PFSK-1 (cell line): Measurements from ENCODE around the gene SMC3.

Experiments
- POLR2AphosphoS5 ChIP-seq: IDR thresholded peaks from 2 replicates; pipeline ENCODE4 v1.6.1; 2012; ENCODE audit warnings: low read depth, mild to moderate bottlenecking, control low read depth, low read length, moderate library complexity
- TAF1 ChIP-seq: IDR thresholded peaks from 2 replicates; pipeline ENCODE4 v1.6.1; 2012; ENCODE audit warnings: low read length, control low read depth, borderline replicate concordance; ENCODE audit not compliant: insufficient read depth
- TF ChIP-seq, protein P1 (sequence below), 2 experiments: IDR thresholded peaks; 2 replicates each; pipeline versions ENCODE4 v1.6.1 to v1.8.0; 2011 to 2012; ENCODE audit warnings: low read depth in 2 of 2, low read length in 2 of 2, control low read depth in 1 of 2, inconsistent platforms in 1 of 2, mild to moderate bottlenecking in 1 of 2, moderate library complexity in 1 of 2; ENCODE audit not compliant: insufficient read depth in 1 of 2

GRCh38 chr10:110523736-110524135 is 43.8 kb upstream of the SMC3 start:
- no peak for TF ChIP-seq POLR2AphosphoS5
- TF ChIP-seq TAF1, result no peak
- TF ChIP-seq, protein P1, sequence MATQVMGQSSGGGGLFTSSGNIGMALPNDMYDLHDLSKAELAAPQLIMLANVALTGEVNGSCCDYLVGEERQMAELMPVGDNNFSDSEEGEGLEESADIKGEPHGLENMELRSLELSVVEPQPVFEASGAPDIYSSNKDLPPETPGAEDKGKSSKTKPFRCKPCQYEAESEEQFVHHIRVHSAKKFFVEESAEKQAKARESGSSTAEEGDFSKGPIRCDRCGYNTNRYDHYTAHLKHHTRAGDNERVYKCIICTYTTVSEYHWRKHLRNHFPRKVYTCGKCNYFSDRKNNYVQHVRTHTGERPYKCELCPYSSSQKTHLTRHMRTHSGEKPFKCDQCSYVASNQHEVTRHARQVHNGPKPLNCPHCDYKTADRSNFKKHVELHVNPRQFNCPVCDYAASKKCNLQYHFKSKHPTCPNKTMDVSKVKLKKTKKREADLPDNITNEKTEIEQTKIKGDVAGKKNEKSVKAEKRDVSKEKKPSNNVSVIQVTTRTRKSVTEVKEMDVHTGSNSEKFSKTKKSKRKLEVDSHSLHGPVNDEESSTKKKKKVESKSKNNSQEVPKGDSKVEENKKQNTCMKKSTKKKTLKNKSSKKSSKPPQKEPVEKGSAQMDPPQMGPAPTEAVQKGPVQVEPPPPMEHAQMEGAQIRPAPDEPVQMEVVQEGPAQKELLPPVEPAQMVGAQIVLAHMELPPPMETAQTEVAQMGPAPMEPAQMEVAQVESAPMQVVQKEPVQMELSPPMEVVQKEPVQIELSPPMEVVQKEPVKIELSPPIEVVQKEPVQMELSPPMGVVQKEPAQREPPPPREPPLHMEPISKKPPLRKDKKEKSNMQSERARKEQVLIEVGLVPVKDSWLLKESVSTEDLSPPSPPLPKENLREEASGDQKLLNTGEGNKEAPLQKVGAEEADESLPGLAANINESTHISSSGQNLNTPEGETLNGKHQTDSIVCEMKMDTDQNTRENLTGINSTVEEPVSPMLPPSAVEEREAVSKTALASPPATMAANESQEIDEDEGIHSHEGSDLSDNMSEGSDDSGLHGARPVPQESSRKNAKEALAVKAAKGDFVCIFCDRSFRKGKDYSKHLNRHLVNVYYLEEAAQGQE (IDR thresholded peaks at IDR 0.05; ENCODE audit: insufficient read depth in 1 of 2, low read depth in 2 of 2, low read length in 2 of 2), result no peak
